Left renal pelvis (tissue), 4 donors: ENCODE measurements around the gene SIK3. TPM values are rescaled to one million over a fixed set of nuclear protein-coding genes. Genes with fewer than 3 reads are reported as not detected.

Experiments used
- DNase-seq, 4 donors: peaks; one replicate each; pipeline ENCODE4 v3.0.0-alpha.2; 2013; ENCODE audit warnings: low read depth in 4 of 4, low spot score in 3 of 4
- polyA plus RNA-seq, 4 donors: library from polyadenylated mRNA; unstranded; fragments of 120-200 nt; gene quantifications; one replicate each; pipeline ENCODE4 v1.2.1, GENCODE V29; 2013; ENCODE audit not compliant: insufficient read length in 4 of 4

SIK3 gene
- polyA plus RNA-seq, 4 donors: 23.0 to 44.9 (median 33.6) TPM

DNA sequence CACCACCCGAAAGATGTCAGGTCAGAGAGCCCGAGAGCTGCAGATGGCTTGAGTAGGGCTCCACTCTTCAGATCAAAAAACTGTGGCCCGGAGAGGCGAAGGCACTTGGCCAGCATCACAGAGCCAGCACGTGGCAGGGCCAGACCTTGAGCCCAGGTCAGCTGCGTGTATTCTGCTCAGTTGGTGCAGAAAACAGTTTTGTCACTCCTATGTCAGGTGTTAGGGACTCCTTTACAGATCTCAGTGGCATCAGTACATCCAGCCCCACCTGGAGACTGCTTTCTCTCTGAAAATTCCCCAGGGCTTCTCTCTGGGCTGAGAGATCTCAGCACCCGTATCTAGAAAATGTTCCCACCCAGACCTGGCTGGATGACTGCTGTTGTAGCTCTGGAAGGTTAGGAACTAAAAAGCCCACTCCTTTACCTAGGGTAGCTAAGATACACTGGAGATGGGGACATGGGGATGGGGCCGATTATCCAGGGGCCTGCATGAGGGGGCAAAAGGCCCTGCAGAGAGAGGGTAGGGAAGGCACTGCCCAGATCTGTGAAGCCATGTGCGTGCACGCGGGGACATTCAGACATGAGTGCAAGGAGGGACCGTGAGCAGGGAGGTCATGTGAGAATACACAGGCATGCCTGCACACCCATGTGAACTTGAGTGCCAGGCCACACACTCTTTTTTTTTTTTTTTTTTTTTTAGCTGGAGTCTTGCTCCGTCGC lies 264.3 kb downstream of the SIK3 start:
- DNase-seq: no peak

GRCh38 chr11:116833491-116833815 lies 264.8 kb downstream of the SIK3 start:
- DNase-seq: no peak

DNA sequence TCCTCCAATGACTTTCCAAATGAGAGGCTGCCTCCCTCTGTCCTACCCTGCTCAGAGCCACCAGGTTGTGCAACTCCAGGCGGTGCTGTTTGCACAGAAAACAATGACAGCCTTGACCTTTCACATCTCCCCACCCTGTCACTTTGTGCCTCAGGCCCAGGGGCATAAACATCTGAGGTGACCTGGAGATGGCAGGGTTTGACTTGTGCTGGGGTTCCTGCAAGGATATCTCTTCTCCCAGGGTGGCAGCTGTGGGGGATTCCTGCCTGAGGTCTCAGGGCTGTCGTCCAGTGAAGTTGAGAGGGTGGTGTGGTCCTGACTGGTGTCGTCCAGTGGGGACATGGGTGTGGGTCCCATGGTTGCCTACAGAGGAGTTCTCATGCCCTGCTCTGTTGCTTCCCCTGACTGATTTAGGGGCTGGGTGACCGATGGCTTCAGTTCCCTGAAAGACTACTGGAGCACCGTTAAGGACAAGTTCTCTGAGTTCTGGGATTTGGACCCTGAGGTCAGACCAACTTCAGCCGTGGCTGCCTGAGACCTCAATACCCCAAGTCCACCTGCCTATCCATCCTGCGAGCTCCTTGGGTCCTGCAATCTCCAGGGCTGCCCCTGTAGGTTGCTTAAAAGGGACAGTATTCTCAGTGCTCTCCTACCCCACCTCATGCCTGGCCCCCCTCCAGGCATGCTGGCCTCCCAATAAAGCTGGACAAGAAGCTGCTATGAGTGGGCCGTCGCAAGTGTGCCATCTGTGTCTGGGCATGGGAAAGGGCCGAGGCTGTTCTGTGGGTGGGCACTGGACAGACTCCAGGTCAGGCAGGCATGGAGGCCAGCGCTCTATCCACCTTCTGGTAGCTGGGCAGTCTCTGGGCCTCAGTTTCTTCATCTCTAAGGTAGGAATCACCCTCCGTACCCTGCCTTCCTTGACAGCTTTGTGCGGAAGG lies 265.6 kb downstream of the SIK3 start:
- no peak for DNase-seq

DNA sequence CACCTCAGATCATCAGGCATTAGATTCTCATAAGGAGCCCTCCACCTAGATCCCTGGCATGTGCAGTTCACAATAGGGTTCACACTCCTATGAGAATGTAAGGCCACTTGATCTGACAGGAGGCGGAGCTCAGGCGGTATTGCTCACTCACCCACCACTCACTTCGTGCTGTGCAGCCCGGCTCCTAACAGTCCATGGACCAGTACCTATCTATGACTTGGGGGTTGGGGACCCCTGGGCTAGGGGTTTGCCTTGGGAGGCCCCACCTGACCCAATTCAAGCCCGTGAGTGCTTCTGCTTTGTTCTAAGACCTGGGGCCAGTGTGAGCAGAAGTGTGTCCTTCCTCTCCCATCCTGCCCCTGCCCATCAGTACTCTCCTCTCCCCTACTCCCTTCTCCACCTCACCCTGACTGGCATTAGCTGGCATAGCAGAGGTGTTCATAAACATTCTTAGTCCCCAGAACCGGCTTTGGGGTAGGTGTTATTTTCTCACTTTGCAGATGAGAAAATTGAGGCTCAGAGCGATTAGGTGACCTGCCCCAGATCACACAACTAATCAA lies 266.4 kb downstream of the SIK3 start:
- DNase-seq: no peak

DNA sequence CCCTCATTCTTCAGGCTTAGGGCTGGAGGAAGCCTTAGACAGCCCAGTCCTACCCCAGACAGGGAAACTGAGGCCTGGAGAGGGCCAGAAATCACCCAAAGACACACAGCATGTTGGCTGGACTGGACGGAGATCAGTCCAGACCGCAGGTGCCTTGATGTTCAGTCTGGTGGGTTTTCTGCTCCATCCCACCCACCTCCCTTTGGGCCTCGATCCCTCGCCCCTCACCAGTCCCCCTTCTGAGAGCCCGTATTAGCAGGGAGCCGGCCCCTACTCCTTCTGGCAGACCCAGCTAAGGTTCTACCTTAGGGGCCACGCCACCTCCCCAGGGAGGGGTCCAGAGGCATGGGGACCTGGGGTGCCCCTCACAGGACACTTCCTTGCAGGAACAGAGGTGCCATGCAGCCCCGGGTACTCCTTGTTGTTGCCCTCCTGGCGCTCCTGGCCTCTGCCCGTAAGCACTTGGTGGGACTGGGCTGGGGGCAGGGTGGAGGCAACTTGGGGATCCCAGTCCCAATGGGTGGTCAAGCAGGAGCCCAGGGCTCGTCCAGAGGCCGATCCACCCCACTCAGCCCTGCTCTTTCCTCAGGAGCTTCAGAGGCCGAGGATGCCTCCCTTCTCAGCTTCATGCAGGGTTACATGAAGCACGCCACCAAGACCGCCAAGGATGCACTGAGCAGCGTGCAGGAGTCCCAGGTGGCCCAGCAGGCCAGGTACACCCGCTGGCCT lies 267.9 kb downstream of the SIK3 start:
- no peak for DNase-seq

DNA sequence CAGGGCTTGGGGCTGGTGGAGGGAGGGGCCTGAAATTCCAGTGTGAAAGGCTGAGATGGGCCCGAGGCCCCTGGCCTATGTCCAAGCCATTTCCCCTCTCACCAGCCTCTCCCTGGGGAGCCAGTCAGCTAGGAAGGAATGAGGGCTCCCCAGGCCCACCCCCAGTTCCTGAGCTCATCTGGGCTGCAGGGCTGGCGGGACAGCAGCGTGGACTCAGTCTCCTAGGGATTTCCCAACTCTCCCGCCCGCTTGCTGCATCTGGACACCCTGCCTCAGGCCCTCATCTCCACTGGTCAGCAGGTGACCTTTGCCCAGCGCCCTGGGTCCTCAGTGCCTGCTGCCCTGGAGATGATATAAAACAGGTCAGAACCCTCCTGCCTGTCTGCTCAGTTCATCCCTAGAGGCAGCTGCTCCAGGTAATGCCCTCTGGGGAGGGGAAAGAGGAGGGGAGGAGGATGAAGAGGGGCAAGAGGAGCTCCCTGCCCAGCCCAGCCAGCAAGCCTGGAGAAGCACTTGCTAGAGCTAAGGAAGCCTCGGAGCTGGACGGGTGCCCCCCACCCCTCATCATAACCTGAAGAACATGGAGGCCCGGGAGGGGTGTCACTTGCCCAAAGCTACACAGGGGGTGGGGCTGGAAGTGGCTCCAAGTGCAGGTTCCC lies 268.6 kb downstream of the SIK3 start, which contains the start of gene APOC3:
Gene APOC3 (plus strand): TSS at position 383 of the 659 bp plus-strand sequence. CDS start 676 bp downstream, outside the sequence.
- no peak for DNase-seq

- DNase-seq: no peak
Observed at GRCh38 chr11:116828632-116829524, 269.4 kb downstream of the SIK3 start.

GRCh38 chr11:116827461-116827860 lies 270.8 kb downstream of the SIK3 start:
- DNase-seq: no peak

DNA sequence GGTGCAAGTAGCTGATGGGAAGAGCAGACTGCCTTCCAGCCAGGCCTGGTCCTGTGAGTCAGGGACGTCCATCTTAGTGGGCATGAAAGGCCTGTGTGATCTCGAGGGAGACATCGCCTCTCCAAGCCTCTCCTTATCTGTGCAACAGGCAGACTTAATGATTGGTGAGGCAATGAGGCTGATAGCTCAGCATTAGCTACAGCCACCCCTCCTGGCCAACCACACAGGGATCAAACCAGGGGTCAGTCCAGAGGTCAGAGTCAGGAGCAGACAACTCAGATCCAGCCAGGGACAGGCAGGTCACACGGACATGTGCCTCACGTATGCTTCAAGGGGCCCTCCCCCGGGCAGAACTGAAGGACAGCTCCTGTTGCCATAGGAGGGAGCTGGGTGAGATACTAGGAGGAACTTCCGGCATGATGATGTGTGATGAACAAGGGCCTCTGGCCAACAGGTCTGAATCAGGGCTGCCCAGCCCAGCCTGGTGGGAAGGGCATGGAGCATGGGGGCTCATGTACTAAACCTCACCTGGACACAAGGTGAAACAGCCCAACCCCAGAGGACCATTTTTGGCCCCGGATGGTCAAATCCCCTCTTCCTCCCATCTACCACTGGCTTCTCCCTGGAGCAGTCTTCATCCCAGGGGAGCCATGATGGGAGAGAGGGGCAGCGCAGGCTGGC lies 271.3 kb downstream of the SIK3 start:
- no peak for DNase-seq

DNA sequence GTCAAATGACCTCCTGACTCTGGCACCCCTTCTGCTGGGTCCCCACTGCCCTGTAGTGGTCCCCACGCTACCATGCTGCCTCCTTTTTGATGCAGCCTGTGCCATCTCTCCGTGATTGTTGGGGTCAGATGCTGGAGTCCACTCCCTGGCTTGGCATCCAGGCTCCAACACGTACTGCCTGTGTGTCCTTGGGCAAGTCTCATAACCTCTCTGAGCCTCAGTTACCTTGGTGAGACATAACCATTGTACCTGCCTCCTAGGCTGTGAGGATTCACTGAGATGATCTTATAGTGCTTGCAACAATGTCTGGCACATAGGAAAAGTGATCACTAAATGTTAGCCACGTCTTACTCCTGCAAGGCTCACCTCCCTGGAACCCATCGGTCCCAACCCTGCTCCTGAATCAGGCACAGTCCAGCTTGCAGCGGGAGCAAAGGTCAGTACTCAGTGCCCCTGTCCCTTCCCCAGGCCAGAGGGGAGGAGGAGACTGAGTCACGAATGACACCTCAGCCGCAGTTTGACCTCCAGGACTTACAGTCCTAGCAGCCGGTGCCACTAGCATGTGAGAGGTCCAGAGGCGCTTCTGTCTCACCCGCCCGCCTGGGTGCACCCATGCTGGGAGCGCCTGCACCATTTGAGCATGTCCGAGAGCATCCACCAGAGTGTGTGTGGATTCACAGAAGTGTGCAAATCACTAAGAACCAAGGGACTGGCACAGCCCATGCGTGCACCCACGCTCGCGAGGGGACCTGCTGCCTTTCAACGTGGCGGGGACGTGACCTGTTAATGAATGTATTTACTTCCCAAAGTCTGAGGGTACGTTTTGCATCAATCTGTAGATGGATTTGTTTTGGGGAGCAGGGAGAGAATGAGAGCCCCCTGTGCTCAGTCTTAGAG lies 272.1 kb downstream of the SIK3 start:
- DNase-seq: no peak

- DNase-seq: no peak
Observed at GRCh38 chr11:116825434-116825833, 272.8 kb downstream of the SIK3 start.

DNA sequence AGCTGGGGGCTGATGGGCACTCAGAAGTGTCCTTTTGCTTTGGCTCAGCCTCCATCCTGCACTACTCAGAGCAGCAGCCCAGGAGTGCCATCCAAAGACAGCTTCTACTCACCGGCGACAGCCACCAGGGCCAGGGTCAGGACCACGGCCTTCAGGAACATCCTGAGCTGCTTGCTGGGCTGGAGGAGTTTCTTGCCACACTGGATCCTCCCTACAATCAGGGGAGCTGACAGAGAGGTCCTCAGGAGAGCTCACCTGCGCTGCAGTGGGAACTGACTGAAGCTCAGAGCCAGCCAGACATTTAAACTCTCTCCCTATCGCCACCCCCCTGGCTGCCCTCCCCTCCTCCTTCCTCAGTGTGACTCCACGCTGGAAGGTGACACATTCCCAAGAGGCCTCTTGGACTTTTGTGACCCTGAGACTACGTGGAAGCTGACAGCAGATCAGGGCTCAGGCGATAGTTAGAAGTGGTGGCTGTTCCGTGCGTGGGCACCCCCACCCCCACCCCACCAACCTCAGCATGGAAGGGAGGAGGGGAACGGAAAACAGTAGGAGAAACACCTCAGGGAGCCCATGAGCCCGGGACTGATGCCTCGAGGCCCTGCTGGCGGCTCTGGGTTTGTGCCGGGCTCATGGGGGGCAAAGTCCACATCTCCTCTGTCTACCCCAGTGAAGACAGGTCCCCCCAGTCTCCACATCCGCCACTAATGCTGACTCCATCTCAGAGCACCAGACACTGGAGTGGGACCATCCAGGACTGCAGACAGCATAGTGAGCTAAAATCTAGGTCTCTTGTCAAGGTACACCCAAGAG lies 275.0 kb downstream of the SIK3 start, which contains the start of gene APOA4:
Gene APOA4 (minus strand): TSS at position 274 of the 813 bp plus-strand sequence. CDS start 113 bp downstream, at position 161.
- DNase-seq: no peak

- no peak for DNase-seq
Observed at GRCh38 chr11:116822575-116822974, 275.7 kb downstream of the SIK3 start.

- DNase-seq: no peak
Observed at GRCh38 chr11:116821050-116821918, 276.9 kb downstream of the SIK3 start.

DNA sequence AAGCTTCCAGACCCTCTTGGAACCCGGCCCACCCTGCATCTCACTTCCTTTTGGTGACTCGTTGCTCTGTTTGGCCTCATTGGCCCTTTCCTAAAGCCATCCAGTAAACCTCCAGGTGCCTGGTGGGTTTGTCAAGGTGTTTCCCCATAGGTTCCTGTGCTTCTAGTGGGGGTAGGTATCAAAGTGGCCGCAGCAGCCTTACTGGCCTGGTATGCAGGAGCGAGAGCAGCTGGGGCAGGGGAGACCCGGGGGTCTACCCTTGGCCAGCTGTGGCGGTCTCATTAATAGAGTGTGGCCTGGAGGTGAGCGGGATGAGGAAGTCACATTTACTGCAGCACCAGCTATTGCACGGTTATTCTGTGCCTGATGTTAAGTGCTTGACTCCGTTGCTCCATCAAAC lies 279.2 kb downstream of the SIK3 start:
- no peak for DNase-seq

GRCh38 chr11:116814502-116814901 lies 283.7 kb downstream of the SIK3 start:
- DNase-seq: no peak
